ENCODE data around the gene COQ3.
A peak's percentile ranks its signal among the peaks of the same experiment; 100 is the strongest.

COQ3 gene

DNA sequence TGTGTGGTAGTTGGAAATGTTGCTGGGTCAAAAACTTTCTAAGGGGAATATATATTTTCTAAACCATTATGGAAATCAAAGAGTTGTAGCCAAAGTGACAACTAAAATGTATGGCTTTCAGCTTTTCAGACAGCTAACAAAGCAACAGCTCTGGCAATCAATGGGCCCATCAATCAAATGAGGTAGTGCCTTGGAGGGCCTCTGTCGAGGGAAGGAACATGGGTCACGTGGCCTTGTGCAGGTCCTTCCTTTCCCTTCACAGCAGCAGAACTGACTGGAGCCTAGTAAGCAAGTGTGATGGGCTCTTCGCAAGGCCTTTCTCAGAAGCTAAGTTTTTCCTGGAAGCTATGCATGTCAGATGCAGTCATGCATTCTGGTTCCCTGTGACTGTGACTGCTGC is 62.5 kb downstream of the COQ3 start:
- no peak for DNase-seq (ENCODE audit: low spot score)

- DNase-seq (ENCODE audit: low spot score), result peak; percentile 78
These were observed 63.8 kb downstream of the COQ3 start for GRCh38 chr6:99330159-99330558.

DNA sequence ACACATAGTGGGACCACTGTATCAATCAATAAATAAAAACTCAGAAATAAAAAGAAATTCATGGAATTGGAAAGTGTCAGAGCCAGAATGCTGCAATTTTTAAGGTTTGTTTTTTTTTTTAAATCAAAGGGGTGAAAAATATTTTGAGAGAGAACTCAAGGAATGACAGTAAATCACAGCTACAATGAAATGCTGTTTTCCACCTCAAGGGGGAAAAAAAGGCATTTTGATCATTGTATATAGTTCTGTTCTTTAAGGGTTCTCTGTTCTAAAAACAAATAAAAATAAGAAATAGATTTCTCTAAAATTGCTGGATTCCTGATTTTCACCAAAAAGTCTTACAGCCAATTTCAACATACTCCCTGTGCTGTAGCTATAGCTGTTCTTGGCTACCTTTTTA is 69.0 kb downstream of the COQ3 start:
- no peak for DNase-seq (ENCODE audit: low spot score)
